OCI-LY3 (cell line): ENCODE results near the gene UFSP1.

ENCODE experiments used
- H2AFZ ChIP-seq: fragments of 200-600, 300-600 bp; shearing (Covaris generic); 2 replicates; pipeline ENCODE4 v1.6.0; 2014; ENCODE audit warnings: antibody characterized with exemption, low read depth, low read length
- H3K27ac ChIP-seq: fragments of 200-600, 300-600 bp; sonication (generic); 2 replicates; pipeline ENCODE4 v1.5.1; 2014; ENCODE audit warnings: mild to moderate bottlenecking, low read length, moderate library complexity, mixed read lengths
- H3K27me3 ChIP-seq: fragments of 200-600, 300-600 bp; sonication (generic); 2 replicates; pipeline ENCODE4 v1.6.1; 2014; ENCODE audit warnings: low read depth, low read length, mixed read lengths
- H3K36me3 ChIP-seq: fragments of 200-600, 300-600 bp; sonication (generic); replicated peaks from 2 replicates; pipeline ENCODE3; 2014; ENCODE audit warnings: low read depth, low read length, mixed read lengths
- H3K4me1 ChIP-seq: fragments of 300-600, 200-600 bp; sonication (generic); 2 replicates; pipeline ENCODE4 v1.6.1; 2014; ENCODE audit warnings: low read length, mixed read lengths
- H3K4me2 ChIP-seq: fragments of 200-600, 300-600 bp; sonication (generic); 2 replicates; pipeline ENCODE4 v1.6.1; 2014; ENCODE audit warnings: low read length, mixed read lengths
- H3K4me3 ChIP-seq: fragments of 300-600, 200-600 bp; sonication (generic); 2 replicates; pipeline ENCODE4 v1.5.1; 2014; ENCODE audit warnings: antibody characterized with exemption, mild to moderate bottlenecking, low read length, moderate library complexity
- H3K79me2 ChIP-seq: fragments of 300-600, 200-600 bp; shearing (Covaris generic); 2 replicates; pipeline ENCODE4 v1.6.1; 2014; ENCODE audit warnings: mild to moderate bottlenecking, low read length, mixed read lengths
- H3K9ac ChIP-seq: fragments of 300-600, 200-600 bp; shearing (Covaris generic); 2 replicates; pipeline ENCODE4 v1.6.0; 2014; ENCODE audit warnings: mild to moderate bottlenecking, low read length, moderate library complexity
- H3K9me3 ChIP-seq: fragments of 200-600, 300-600 bp; shearing (Covaris generic); 2 replicates; pipeline ENCODE4 v1.6.1; 2014; ENCODE audit warnings: low read length, mixed read lengths; ENCODE audit not compliant: insufficient read depth
- H4K20me1 ChIP-seq: fragments of 200-600, 300-600 bp; sonication (generic); 2 replicates; pipeline ENCODE4 v1.6.1; 2016; ENCODE audit warnings: low read length, mixed read lengths; ENCODE audit not compliant: insufficient read depth
- CTCF ChIP-seq: fragments of 200-600, 300-600 bp; sonication (generic); IDR thresholded peaks from 2 replicates; pipeline ENCODE4 v1.5.1; 2014; ENCODE audit warnings: antibody characterized with exemption, low read length, low read depth
- EZH2phosphoT487 ChIP-seq: fragments of 200-600 bp; shearing (Covaris generic); IDR thresholded peaks from 2 replicates; pipeline ENCODE4 v1.6.1; 2018; ENCODE audit warnings: antibody characterized with exemption, mixed run types, low read depth

Gene UFSP1

GRCh38 chr7:100874300-100874576 is 15.3 kb downstream of the UFSP1 start:
- TF ChIP-seq CTCF (no peak), EZH2phosphoT487 (no peak)
- Histone ChIP-seq H3K36me3 (peaks cover 56% of the 10 kb centered on the region), H3K4me2 (peak overlapping the region; percentile 91), H3K79me2 (peaks cover 52% of the 10 kb centered on the region), H3K9me3 (no peaks in the 10 kb centered on the region), H3K27me3 (no peaks in the 10 kb centered on the region), H4K20me1 (peaks cover 33% of the 10 kb centered on the region), H3K4me1 (peaks cover 16% of the 10 kb centered on the region), H2AFZ (0 out of 2 replicates have a peak overlapping the region, but pooled peaks have one; percentile 19), H3K9ac (peak overlapping the region; percentile 85), H3K27ac (peak overlapping the region; percentile 68), H3K4me3 (peak overlapping the region; percentile 94)

- TF ChIP-seq EZH2phosphoT487: no peak
- TF ChIP-seq CTCF: no peak
- Histone ChIP-seq H3K79me2 (peaks cover 52% of the 10 kb centered on the region), H3K36me3 (peaks cover 53% of the 10 kb centered on the region)
Observed at GRCh38 chr7:100873599-100874299, 15.8 kb downstream of the UFSP1 start.

GRCh38 chr7:100867776-100868485 is 21.6 kb downstream of the UFSP1 start:
- Histone ChIP-seq H3K36me3 (peaks cover 13% of the 10 kb centered on the region), H2AFZ (peak overlapping the region; percentile 29; the same call in 1 of the 2 replicates), H3K4me2 (peak overlapping the region; percentile 89)

More at GRCh38 chr7:100873599-100874299, 15.8 kb downstream of the UFSP1 start:
- H3K4me1 ChIP-seq: peaks cover 20% of the 10 kb centered on the region
- peak overlapping the region; percentile 91 for H3K4me2 ChIP-seq
- H4K20me1 ChIP-seq: peaks cover 29% of the 10 kb centered on the region
- H3K27ac ChIP-seq: 0 out of 2 replicates have a peak overlapping the region, but pooled peaks have one; percentile 68
- no peaks in the 10 kb centered on the region for H3K9me3 ChIP-seq
- H3K27me3 ChIP-seq: no peaks in the 10 kb centered on the region
- peak overlapping the region; percentile 85; the same call in 1 of the 2 replicates for H3K9ac ChIP-seq
- H3K4me3 ChIP-seq: peak overlapping the region; percentile 94
- no peak overlapping the region for H2AFZ ChIP-seq

More at GRCh38 chr7:100867776-100868485, 21.6 kb downstream of the UFSP1 start:
- Histone ChIP-seq H3K4me1 (peaks cover 15% of the 10 kb centered on the region), H3K4me3 (peak overlapping the region; percentile 91), H3K9me3 (no peaks in the 10 kb centered on the region), H3K27me3 (no peaks in the 10 kb centered on the region), H3K79me2 (peaks cover 25% of the 10 kb centered on the region), H3K9ac (peak overlapping the region; percentile 99), H4K20me1 (no peaks in the 10 kb centered on the region), H3K27ac (peak overlapping the region; percentile 79)
- TF ChIP-seq EZH2phosphoT487 (no peak), CTCF (no peak)
